OCI-LY7 (cell line): ENCODE results near the gene SH3GL2. TPM values are rescaled to one million over a fixed set of nuclear protein-coding genes. Genes with fewer than 3 reads are reported as not detected.

Experiments
- BruUV-seq: library from RNA; stranded (reverse); fragments of 400-500 nt; replicated peaks from 2 replicates; lab custom pipeline; 2021; lab: Mats Ljungman, UMichigan
- CTCF ChIA-PET: fragments of 300-600 bp; sonication (Branson Sonifier 250); formaldehyde crosslinking; loops from one replicate; lab custom pipeline; 2022; ENCODE audit warnings: antibody characterized with exemption; ENCODE audit not compliant: unreplicated experiment; lab: Charles Lee
- POLR2A ChIA-PET: fragments of 300-600 bp; sonication (Branson Sonifier 250); formaldehyde crosslinking; loops from one replicate; lab custom pipeline; 2022; ENCODE audit warnings: antibody characterized with exemption; lab: Charles Lee
- DNase-seq: peaks from one replicate; pipeline ENCODE4 v3.0.0-alpha.2; 2015; ENCODE audit warnings: low spot score
- H2AFZ ChIP-seq: fragments of 200-600 bp; sonication (generic), shearing (Covaris generic); 2 replicates; pipeline ENCODE4 v1.6.1; 2014; ENCODE audit warnings: mild to moderate bottlenecking, antibody characterized with exemption, low read length, moderate library complexity
- H3K27ac ChIP-seq: fragments of 200-600 bp; sonication (generic); 2 replicates; pipeline ENCODE4 v1.5.1; 2014; ENCODE audit warnings: mixed run types, low read depth, mild to moderate bottlenecking, moderate library complexity, low read length, inconsistent platforms; ENCODE audit not compliant: poor library complexity, severe bottlenecking
- H3K36me3 ChIP-seq: fragments of 200-600 bp; sonication (generic); 2 replicates; pipeline ENCODE4 v1.6.1; 2014; ENCODE audit warnings: mild to moderate bottlenecking, antibody characterized with exemption, low read length, moderate library complexity, mixed read lengths; ENCODE audit not compliant: insufficient read depth
- H3K4me1 ChIP-seq: fragments of 200-600 bp; sonication (generic); 2 replicates; pipeline ENCODE4 v1.5.1; 2014; ENCODE audit warnings: mild to moderate bottlenecking, low read length; ENCODE audit not compliant: insufficient read depth, poor library complexity, severe bottlenecking
- H3K4me2 ChIP-seq: fragments of 200-600 bp; sonication (generic); 2 replicates; pipeline ENCODE4 v1.6.1; 2014; ENCODE audit warnings: mild to moderate bottlenecking, low read length
- H3K4me3 ChIP-seq: fragments of 200-600 bp; sonication (generic); 2 replicates; pipeline ENCODE4 v1.5.1; 2014; ENCODE audit warnings: mild to moderate bottlenecking, low read depth, low read length; ENCODE audit not compliant: poor library complexity, severe bottlenecking
- H3K79me2 ChIP-seq: fragments of 200-600 bp; sonication (generic); 2 replicates; pipeline ENCODE4 v1.6.1; 2016; ENCODE audit warnings: low read depth, mild to moderate bottlenecking, low read length, moderate library complexity, mixed read lengths; ENCODE audit not compliant: insufficient read depth
- H3K9me2 ChIP-seq: fragments of 200-600 bp; sonication (generic); 2 replicates; pipeline ENCODE4 v1.6.1; 2016; ENCODE audit warnings: mild to moderate bottlenecking, low read length, mixed read lengths; ENCODE audit not compliant: insufficient read depth
- H3K9me3 ChIP-seq: fragments of 200-600 bp; sonication (generic); 2 replicates; pipeline ENCODE4 v1.6.1; 2014; ENCODE audit warnings: mild to moderate bottlenecking, mixed run types, low read length, mixed read lengths
- H4K20me1 ChIP-seq: fragments of 200-600 bp; sonication (generic); 2 replicates; pipeline ENCODE4 v1.6.1; 2014; ENCODE audit warnings: mild to moderate bottlenecking, antibody characterized with exemption, low read length, moderate library complexity, mixed read lengths; ENCODE audit not compliant: insufficient read depth
- EZH2phosphoT487 ChIP-seq: fragments of 200-600 bp; sonication (generic); IDR thresholded peaks from 2 replicates; pipeline ENCODE4 v1.6.1; 2018; ENCODE audit warnings: low read depth, borderline replicate concordance, mild to moderate bottlenecking, mixed run types, antibody characterized with exemption, low read length, moderate library complexity, mixed read lengths
- intact Hi-C: fragments of 100-400 bp; cut with micrococcal nuclease; formaldehyde crosslinking; loops from one replicate; pipeline ENCODE4 v1.10.0; 2022; ENCODE audit not compliant: unreplicated experiment
- total RNA-seq, 2 experiments: library from RNA; depleted of rRNA in 1 of 2; stranded (reverse); fragments of >200 nt in 1 of 2; shearing (Covaris generic) in 1 of 2; gene quantifications; 2 replicates each; pipeline ENCODE4 v1.2.3, GENCODE V29; 2014 to 2022
- TF ChIP-seq, protein P1 (sequence below): fragments of 200-600 bp; sonication (generic); conservative IDR thresholded peaks from 2 replicates; pipeline ENCODE4 v1.5.1; 2014; ENCODE audit warnings: mild to moderate bottlenecking, antibody characterized with exemption, low read length, moderate library complexity, mixed read lengths

SH3GL2 gene
- total RNA-seq, 2 experiments from 2014 or later = not detected

DNA sequence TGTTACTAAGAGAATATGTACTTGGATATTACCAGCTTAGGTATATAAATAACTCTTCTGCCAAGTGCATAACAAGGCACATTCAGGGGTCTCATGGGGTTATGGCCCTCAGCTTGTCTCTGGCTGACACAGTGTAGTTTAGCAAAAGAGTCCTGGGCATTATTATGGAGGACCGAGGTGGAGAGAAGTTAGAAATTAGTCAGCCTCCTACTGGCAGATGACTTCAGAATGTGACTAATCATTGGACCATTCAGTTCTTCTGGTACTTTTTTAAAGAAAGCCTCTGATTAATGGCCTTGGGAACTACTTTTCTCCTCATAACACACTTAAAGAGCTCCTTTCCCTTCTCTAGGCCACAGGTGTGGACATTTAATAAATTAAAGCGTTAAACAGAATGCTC, 178.9 kb downstream of the SH3GL2 start:
- no peaks in the 10 kb centered on the region for H3K9me3 ChIP-seq
- DNase-seq = no peak
- no peak for TF ChIP-seq EZH2phosphoT487
- intact Hi-C loops = no loop called here
- no peak overlapping the region for H3K4me2 ChIP-seq
- no peaks in the 10 kb centered on the region for H3K4me1 ChIP-seq
- no peaks in the 10 kb centered on the region for H3K9me2 ChIP-seq
- POLR2A ChIA-PET = interaction anchor here (1.1 kb wide), 1 partner anchor 11 kb away, joined by 4 read pairs; no protein-coding TSS in a partner anchor
- H3K79me2 ChIP-seq = no peaks in the 10 kb centered on the region
- no peak overlapping the region for H3K4me3 ChIP-seq
- no peaks in the 10 kb centered on the region for H3K36me3 ChIP-seq
- BruUV-seq = no TSS peak
- H3K27ac ChIP-seq = no peak overlapping the region
- H2AFZ ChIP-seq = no peak overlapping the region
- CTCF ChIA-PET = no interaction called here
- no peaks in the 10 kb centered on the region for H4K20me1 ChIP-seq

DNA sequence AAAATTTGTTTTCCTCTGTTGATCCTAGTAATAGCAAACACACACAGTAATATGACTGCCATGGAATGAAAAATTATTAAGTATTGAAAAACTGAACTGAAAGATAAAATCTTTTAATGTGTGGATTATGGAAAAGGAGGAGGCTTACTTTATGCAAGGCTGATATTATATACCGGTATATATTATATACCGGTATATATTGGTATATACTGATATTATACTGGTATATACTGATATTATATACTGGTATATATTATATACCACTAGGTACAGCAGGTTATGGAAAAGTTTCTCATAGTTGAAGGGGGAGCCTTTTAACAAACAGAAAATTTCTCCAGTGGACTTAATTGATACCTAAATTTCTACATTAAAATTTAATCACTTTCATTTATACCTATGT, 181.4 kb downstream of the SH3GL2 start:
- H3K4me2 ChIP-seq = no peak overlapping the region
- intact Hi-C loops = no loop called here
- POLR2A ChIA-PET = interaction anchor here (0.6 to 0.7 kb wide), 2 partner anchors 43 to 1403 kb away, joined by 3 to 4 read pairs; no protein-coding TSS in a partner anchor
- H3K9me2 ChIP-seq = no peaks in the 10 kb centered on the region
- no TSS peak for BruUV-seq
- no peaks in the 10 kb centered on the region for H3K4me1 ChIP-seq
- no peak for TF ChIP-seq EZH2phosphoT487
- TF ChIP-seq, protein P1, sequence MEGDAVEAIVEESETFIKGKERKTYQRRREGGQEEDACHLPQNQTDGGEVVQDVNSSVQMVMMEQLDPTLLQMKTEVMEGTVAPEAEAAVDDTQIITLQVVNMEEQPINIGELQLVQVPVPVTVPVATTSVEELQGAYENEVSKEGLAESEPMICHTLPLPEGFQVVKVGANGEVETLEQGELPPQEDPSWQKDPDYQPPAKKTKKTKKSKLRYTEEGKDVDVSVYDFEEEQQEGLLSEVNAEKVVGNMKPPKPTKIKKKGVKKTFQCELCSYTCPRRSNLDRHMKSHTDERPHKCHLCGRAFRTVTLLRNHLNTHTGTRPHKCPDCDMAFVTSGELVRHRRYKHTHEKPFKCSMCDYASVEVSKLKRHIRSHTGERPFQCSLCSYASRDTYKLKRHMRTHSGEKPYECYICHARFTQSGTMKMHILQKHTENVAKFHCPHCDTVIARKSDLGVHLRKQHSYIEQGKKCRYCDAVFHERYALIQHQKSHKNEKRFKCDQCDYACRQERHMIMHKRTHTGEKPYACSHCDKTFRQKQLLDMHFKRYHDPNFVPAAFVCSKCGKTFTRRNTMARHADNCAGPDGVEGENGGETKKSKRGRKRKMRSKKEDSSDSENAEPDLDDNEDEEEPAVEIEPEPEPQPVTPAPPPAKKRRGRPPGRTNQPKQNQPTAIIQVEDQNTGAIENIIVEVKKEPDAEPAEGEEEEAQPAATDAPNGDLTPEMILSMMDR = no peak
- H4K20me1 ChIP-seq = no peaks in the 10 kb centered on the region
- H3K27ac ChIP-seq = no peak overlapping the region
- no peaks in the 10 kb centered on the region for H3K36me3 ChIP-seq
- no peaks in the 10 kb centered on the region for H3K79me2 ChIP-seq
- H3K4me3 ChIP-seq = no peak overlapping the region
- no peak for DNase-seq
- CTCF ChIA-PET = no interaction called here
- H2AFZ ChIP-seq = no peak overlapping the region
- no peaks in the 10 kb centered on the region for H3K9me3 ChIP-seq

DNA sequence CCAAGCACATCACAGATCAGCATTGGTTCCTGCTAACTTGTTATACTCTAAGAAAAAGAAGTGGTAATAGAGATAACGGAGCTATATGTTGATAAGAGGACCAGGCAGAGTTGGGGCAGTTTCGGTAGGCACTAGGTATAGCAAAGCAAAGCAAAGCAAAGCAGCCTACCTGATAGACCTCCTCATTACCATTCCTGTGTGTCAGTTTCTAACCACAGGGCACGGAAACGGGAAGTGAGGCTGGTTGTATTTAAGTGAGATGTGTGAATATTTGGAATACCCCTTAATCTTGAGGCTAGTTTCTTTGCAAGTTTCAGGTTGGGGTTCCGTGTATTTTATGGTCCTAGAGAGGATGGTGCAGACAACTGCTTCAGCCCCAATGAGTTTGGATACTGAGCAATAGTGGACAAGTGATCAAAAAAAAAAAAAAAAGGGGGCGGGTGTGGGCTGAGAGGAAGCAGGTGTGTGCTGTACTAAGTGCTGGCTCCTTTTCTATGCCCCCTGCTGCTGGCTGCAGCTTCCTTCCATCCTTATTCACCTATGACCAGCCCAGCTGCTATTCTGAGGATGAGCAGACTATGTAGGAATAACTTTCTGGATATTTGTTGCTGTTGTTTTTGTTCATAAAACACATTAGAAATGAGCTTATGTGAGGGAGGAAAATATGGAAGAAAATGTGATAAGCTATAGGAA, 183.3 kb downstream of the SH3GL2 start:
- Histone ChIP-seq H3K4me2 (no peak overlapping the region), H2AFZ (no peak overlapping the region), H3K79me2 (no peaks in the 10 kb centered on the region), H3K4me3 (no peak overlapping the region), H4K20me1 (no peaks in the 10 kb centered on the region), H3K36me3 (no peaks in the 10 kb centered on the region), H3K9me3 (no peaks in the 10 kb centered on the region), H3K4me1 (no peaks in the 10 kb centered on the region), H3K27ac (no peak overlapping the region), H3K9me2 (no peaks in the 10 kb centered on the region)
- ChIA-PET POLR2A (no interaction called here), CTCF (no interaction called here)
- intact Hi-C loops = no loop called here
- DNase-seq = no peak
- BruUV-seq = no TSS peak
- TF ChIP-seq, protein P1 = no peak
- no peak for TF ChIP-seq EZH2phosphoT487
